Esophagus squamous epithelium (tissue), 5 donors: Measurements from ENCODE around the gene DBN1. TPM values are rescaled to one million over a fixed set of nuclear protein-coding genes. Genes with fewer than 3 reads are reported as not detected.

ENCODE experiments used
- DNase-seq: peaks from one replicate; lab custom pipeline; 2025; lab: John Stamatoyannopoulos, UW
- H3K27ac ChIP-seq, 4 donors: fragments of 200-600 bp; sonication (generic); one replicate each; pipeline ENCODE4 v1.5.1; 2016 to 2019; ENCODE audit warnings: mild to moderate bottlenecking in 1 of 4
- H3K27me3 ChIP-seq, 4 donors: fragments of 200-600 bp; sonication (generic); 1 replicate in 3 of 4; 2 replicates in 1 of 4; pipeline versions ENCODE4 v1.5.1 to v1.6.0; 2017 to 2021; ENCODE audit warnings: antibody characterized with exemption in 1 of 4
- H3K36me3 ChIP-seq, 3 donors: fragments of 200-600 bp; sonication (generic); one replicate each; pipeline ENCODE4 v1.5.1; 2016 to 2019
- H3K4me1 ChIP-seq, 3 donors: fragments of 200-600 bp; sonication (generic); one replicate each; pipeline ENCODE4 v1.5.1; 2017 to 2019
- H3K4me3 ChIP-seq, 4 donors: fragments of 200-600 bp; sonication (generic); 1 replicate in 3 of 4; 2 replicates in 1 of 4; pipeline ENCODE4 v1.5.1; 2016 to 2019; ENCODE audit warnings: mild to moderate bottlenecking in 2 of 4, moderate library complexity in 1 of 4
- H3K9me3 ChIP-seq, 3 donors: fragments of 200-600 bp; sonication (generic); one replicate each; pipeline ENCODE4 v1.5.1; 2016 to 2019
- CTCF ChIP-seq, 6 experiments: fragments of 450-650 bp in 4 of 6; fragments of 200-600 bp in 2 of 6; sonication (generic) in 2 of 6; IDR thresholded peaks; one replicate each; pipeline ENCODE4 v1.5.1; 2016 to 2019; ENCODE audit warnings: antibody characterized with exemption in 6 of 6, mild to moderate bottlenecking in 4 of 6, moderate library complexity in 4 of 6
- POLR2A ChIP-seq, 4 donors: fragments of 450-650 bp; IDR thresholded peaks; one replicate each; pipeline ENCODE4 v1.6.1; 2017; ENCODE audit warnings: antibody characterized with exemption in 4 of 4, mild to moderate bottlenecking in 4 of 4, moderate library complexity in 3 of 4
- whole genome bisulfite sequencing, 2 donors: methylation state at CpG; one replicate each; pipeline ENCODE4 v1.1.5; 2018; 5-methylcytosine and 5-hydroxymethylcytosine counted together
- intact Hi-C: fragments of 100-400 bp; cut with DNase I; formaldehyde crosslinking; loops from one replicate; pipeline ENCODE4 v1.15.0; 2022
- total RNA-seq, 4 donors: library from RNA; depleted of rRNA; stranded (reverse); fragments of >200 nt; gene quantifications; one replicate each; pipeline ENCODE4 v1.1.0, GENCODE V29; 2016
- donor health status: DM: yes; HTN: yes; CAD: no.

The DBN1 gene
- total RNA-seq, 4 donors from 2014 or later = 11.9 to 51.1 (median 27.2) TPM

- no peak overlapping the region for H3K4me3 ChIP-seq
- WGBS, 2 donors = 51 to 66% methylated on average over 13 to 14 of the region's 14 CpGs
- no peaks in the 10 kb centered on the region for H3K27me3 ChIP-seq
- TF ChIP-seq POLR2A (IDR thresholded peaks at IDR 0.05) (no peak), CTCF (IDR thresholded peaks at IDR 0.05) (no peak)
- H3K4me1 ChIP-seq = peaks cover 11 to 74% (median 22%) of the 10 kb centered on the region in 3 donors
- intact Hi-C loops = no loop called here
- no peak for DNase-seq
- H3K27ac ChIP-seq = peak overlapping the region; percentile 38 to 75 (median 67)
- H3K9me3 ChIP-seq = no peaks in the 10 kb centered on the region
- H3K36me3 ChIP-seq = peaks cover 0 to 23% (median 3%) of the 10 kb centered on the region in 3 donors
Observed at GRCh38 chr5:177479774-177480173, 6.3 kb upstream of the DBN1 start.

- Histone ChIP-seq H3K27me3 (no peaks in the 10 kb centered on the region), H3K9me3 (no peaks in the 10 kb centered on the region), H3K36me3 (peaks cover 0 to 18% (median 3%) of the 10 kb centered on the region in 3 donors), H3K4me1 (peaks cover 11 to 74% (median 22%) of the 10 kb centered on the region in 3 donors), H3K4me3 (no peak overlapping the region), H3K27ac (peak overlapping the region; percentile 38 to 75 (median 67))
- TF ChIP-seq POLR2A (IDR thresholded peaks at IDR 0.05) = no peak
- TF ChIP-seq CTCF (IDR thresholded peaks at IDR 0.05) = no peak
- no peak for DNase-seq
- intact Hi-C loops = no loop called here
- 44% methylated on average over 16 to 17 of the region's 18 CpGs for WGBS, 2 donors
Observed at GRCh38 chr5:177478711-177479646, 5.5 kb upstream of the DBN1 start.

GRCh38 chr5:177477701-177478477 is 4.5 kb upstream of the DBN1 start:
- Histone ChIP-seq H3K9me3 (no peaks in the 10 kb centered on the region), H3K27ac (peak overlapping the region; percentile 38 to 75 (median 67)), H3K27me3 (no peaks in the 10 kb centered on the region), H3K36me3 (peaks cover 0 to 7% (median 0%) of the 10 kb centered on the region in 3 donors), H3K4me1 (peaks cover 13 to 79% (median 22%) of the 10 kb centered on the region in 3 donors), H3K4me3 (no peak overlapping the region)
- DNase-seq = no peak
- intact Hi-C loops = no loop called here
- TF ChIP-seq POLR2A (IDR thresholded peaks at IDR 0.05) (no peak), CTCF (IDR thresholded peaks at IDR 0.05) (no peak)
- WGBS, 2 donors = 74 to 89% methylated on average over 8 to 11 of the region's 13 CpGs

GRCh38 chr5:177476531-177477233 is 3.2 kb upstream of the DBN1 start:
- no peaks in the 10 kb centered on the region for H3K27me3 ChIP-seq
- H3K36me3 ChIP-seq = peaks cover 0 to 2% (median 0%) of the 10 kb centered on the region in 3 donors
- peak overlapping the region; percentile 0 to 75 (median 67) for H3K27ac ChIP-seq
- peaks cover 25 to 91% (median 33%) of the 10 kb centered on the region in 3 donors for H3K4me1 ChIP-seq
- no peak for DNase-seq
- TF ChIP-seq POLR2A (IDR thresholded peaks at IDR 0.05) = no peak
- TF ChIP-seq CTCF (IDR thresholded peaks at IDR 0.05) = no peak
- WGBS, 2 donors = 84% methylated on average over 11 of the region's 18 CpGs; no CpG with 5 or more reads in 1 of the 2 donors
- intact Hi-C loops = no loop called here
- H3K4me3 ChIP-seq = no peak overlapping the region
- no peaks in the 10 kb centered on the region for H3K9me3 ChIP-seq
